ENCODE data around the gene ITPRIPL2.

The ITPRIPL2 gene

DNA sequence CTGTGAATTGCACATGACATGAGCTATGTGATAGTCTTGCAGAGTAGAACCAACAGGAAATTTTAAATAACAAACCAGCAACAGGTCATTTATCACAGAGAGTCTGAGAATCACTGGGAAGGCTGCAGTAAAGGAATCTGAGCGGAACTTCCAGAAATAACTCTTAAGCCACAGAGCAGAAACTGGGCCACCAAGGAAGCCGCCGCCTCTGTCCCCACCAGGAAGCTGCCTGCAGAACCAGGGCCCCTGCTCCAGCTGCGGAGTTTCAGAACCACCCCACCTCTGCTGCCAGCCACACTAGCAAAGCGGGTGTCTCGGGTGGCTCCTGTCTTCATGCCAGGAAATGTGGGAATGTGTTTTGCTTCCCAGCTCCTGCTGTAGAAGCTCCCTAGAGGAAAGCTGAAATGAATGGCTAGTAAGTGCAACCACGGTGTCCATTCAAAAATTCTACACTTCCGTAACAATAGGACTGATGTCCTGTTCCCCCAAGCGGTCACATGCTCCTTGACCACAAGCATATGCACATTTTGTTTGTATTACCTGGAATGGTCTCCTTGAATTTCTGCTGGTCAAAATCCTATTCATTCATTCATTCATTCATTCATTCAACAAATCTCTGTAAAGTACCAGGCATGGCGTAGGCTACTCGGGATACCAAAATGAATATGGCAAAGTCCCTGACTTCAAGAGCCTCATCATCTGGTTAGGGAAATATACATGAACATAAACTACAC, 7.7 kb upstream of the ITPRIPL2 start:
- WGBS (ENCODE audit: insufficient coverage) = 51% methylated on average over 6 of the region's 11 CpGs
- no peak for DNase-seq
- Histone ChIP-seq H3K4me3 (ENCODE audit: control insufficient read depth in 1 of 7, extremely low read depth in 1 of 7, insufficient read depth in 4 of 7, low read depth in 2 of 7, low read length in 6 of 7) (no peak overlapping the region), H3K9me3 (ENCODE audit: control extremely low read depth in 1 of 5, control insufficient read depth in 4 of 5, insufficient read depth in 2 of 5, low read depth in 1 of 5, low read length in 4 of 5) (no peaks in the 10 kb centered on the region), H3K27me3 (replicated peaks in 2 of 5; ENCODE audit: control insufficient read depth in 4 of 5, insufficient read depth in 5 of 5, low read length in 4 of 5) (no peaks in the 10 kb centered on the region), H3K27ac (ENCODE audit: insufficient read depth in 1 of 2, low read depth in 1 of 2, low read length in 2 of 2, poor library complexity in 1 of 2, severe bottlenecking in 2 of 2) (no peak overlapping the region), H3K4me1 (ENCODE audit: control extremely low read depth in 1 of 4, control insufficient read depth in 4 of 4, insufficient read depth in 4 of 4, low read length in 3 of 4) (peaks cover 0 to 38% (median 1%) of the 10 kb centered on the region in 4 experiments), H3K36me3 (ENCODE audit: control insufficient read depth in 4 of 4, insufficient read depth in 4 of 4, low read length in 3 of 4) (no peaks in the 10 kb centered on the region)
- POLR2A ChIA-PET = no interaction called here
- CTCF ChIA-PET = no interaction called here

DNA sequence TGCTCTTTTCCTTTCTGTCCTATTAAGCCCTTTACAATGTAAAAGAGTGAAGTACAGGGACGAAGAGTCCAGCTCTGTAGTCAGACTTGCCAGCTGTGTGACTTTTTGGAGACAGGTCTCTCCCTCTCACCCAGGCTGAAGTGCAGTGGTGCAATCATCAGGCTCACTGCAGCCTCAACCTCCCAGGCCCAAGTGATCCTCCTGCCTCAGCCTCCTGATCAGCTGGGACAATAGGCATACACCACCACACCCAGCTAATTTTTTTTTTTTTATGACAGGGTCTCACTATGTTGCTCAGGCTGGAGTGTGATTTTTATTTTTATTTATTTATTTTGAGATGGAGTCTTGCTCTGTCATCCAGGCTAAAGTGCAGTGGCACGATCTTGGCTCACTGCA, 7.1 kb upstream of the ITPRIPL2 start:
- H3K9me3 ChIP-seq (ENCODE audit: control extremely low read depth in 1 of 5, control insufficient read depth in 4 of 5, insufficient read depth in 2 of 5, low read depth in 1 of 5, low read length in 4 of 5) = no peaks in the 10 kb centered on the region
- no peaks in the 10 kb centered on the region for H3K27me3 ChIP-seq (replicated peaks in 2 of 5; ENCODE audit: control insufficient read depth in 4 of 5, insufficient read depth in 5 of 5, low read length in 4 of 5)
- no peak overlapping the region for H3K4me3 ChIP-seq (ENCODE audit: control insufficient read depth in 1 of 7, extremely low read depth in 1 of 7, insufficient read depth in 4 of 7, low read depth in 2 of 7, low read length in 6 of 7)
- H3K27ac ChIP-seq (ENCODE audit: insufficient read depth in 1 of 2, low read depth in 1 of 2, low read length in 2 of 2, poor library complexity in 1 of 2, severe bottlenecking in 2 of 2) = no peak overlapping the region
- CTCF ChIA-PET = interaction anchor here (1.2 kb wide), 1 partner anchor 74 kb away, joined by 4 read pairs; no protein-coding TSS in a partner anchor
- POLR2A ChIA-PET = no interaction called here
- peaks cover 0 to 38% (median 1%) of the 10 kb centered on the region in 4 experiments for H3K4me1 ChIP-seq (ENCODE audit: control extremely low read depth in 1 of 4, control insufficient read depth in 4 of 4, insufficient read depth in 4 of 4, low read length in 3 of 4)
- no peaks in the 10 kb centered on the region for H3K36me3 ChIP-seq (ENCODE audit: control insufficient read depth in 4 of 4, insufficient read depth in 4 of 4, low read length in 3 of 4)
- DNase-seq = no peak
- WGBS (ENCODE audit: insufficient coverage) = 92% methylated on average over 2 of the region's 2 CpGs

DNA sequence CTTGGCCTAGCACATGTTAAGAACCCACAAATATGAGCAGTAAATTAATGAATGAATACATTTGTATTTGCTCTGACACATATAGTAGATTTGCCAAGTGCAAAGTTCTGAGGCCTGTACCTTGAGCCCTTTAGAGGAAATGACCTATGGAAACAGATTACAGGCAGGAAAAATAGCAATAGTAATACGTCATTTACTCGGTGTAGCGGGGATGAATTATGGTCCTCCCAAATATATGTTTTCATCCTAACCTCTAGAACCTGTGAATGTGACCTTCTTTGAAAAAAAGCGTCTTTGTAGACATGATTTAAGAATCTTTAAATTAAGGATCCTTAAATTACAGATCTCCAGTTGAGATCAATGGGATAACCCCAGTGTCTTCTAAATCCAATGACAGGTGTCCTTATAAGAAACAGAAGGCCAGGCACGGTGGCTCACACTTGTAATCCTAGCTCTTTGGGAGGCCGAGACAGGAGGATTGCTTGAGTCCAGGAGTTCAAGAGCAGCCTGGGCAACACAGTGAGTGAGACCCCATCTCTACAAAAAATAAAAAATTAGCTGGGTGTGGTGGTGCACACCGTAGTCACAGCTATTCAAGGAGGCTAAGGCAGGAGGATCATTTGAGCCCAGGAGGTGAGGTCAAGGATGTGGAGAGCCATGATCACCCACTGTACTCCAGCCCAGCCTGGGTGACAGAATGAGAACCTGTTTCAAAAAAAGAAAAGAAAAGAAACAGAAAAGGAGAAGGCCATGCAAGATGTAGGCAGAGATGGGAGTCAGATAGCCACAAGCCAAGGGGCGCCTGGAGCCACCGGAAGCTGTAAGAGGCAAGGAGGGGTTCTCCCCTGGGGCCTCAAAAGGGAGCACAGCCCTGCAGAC, 5.1 kb upstream of the ITPRIPL2 start:
- Histone ChIP-seq H3K27ac (ENCODE audit: insufficient read depth in 1 of 2, low read depth in 1 of 2, low read length in 2 of 2, poor library complexity in 1 of 2, severe bottlenecking in 2 of 2) (no peak overlapping the region), H3K27me3 (replicated peaks in 2 of 5; ENCODE audit: control insufficient read depth in 4 of 5, insufficient read depth in 5 of 5, low read length in 4 of 5) (no peaks in the 10 kb centered on the region), H3K9me3 (ENCODE audit: control extremely low read depth in 1 of 5, control insufficient read depth in 4 of 5, insufficient read depth in 2 of 5, low read depth in 1 of 5, low read length in 4 of 5) (no peaks in the 10 kb centered on the region), H3K4me1 (ENCODE audit: control extremely low read depth in 1 of 4, control insufficient read depth in 4 of 4, insufficient read depth in 4 of 4, low read length in 3 of 4) (peaks cover 0 to 50% (median 5%) of the 10 kb centered on the region in 4 experiments), H3K4me3 (ENCODE audit: control insufficient read depth in 1 of 7, extremely low read depth in 1 of 7, insufficient read depth in 4 of 7, low read depth in 2 of 7, low read length in 6 of 7) (no peak overlapping the region), H3K36me3 (ENCODE audit: control insufficient read depth in 4 of 4, insufficient read depth in 4 of 4, low read length in 3 of 4) (no peaks in the 10 kb centered on the region)
- no peak for DNase-seq
- 87% methylated on average over 5 of the region's 9 CpGs for WGBS (ENCODE audit: insufficient coverage)
- CTCF ChIA-PET = interaction anchor here (1.1 to 1.4 kb wide), 3 partner anchors 8 to 30 kb away, joined by 3 to 5 read pairs (median 3); no protein-coding TSS in a partner anchor
- POLR2A ChIA-PET = no interaction called here

DNA sequence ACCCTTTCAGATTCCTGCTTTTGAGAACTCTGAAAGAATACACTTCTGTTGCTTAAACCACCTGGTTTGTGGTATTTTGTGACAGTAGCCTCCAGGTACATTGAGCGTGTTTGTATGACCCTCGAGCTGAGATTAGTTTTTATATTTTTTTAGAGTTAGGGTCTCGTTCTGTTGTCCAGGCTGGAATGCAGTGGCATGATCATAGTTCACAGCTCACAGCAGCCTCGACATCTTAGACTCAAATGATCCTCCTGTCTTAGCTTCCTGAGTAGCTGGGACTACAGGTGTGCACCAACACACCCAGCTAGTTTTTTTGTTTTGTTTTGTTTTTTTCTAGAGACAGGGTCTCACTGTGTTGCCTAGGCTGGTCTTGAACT, 4.5 kb upstream of the ITPRIPL2 start:
- H3K27me3 ChIP-seq (replicated peaks in 2 of 5; ENCODE audit: control insufficient read depth in 4 of 5, insufficient read depth in 5 of 5, low read length in 4 of 5) = no peaks in the 10 kb centered on the region
- 100% methylated on average over 2 of the region's 4 CpGs for WGBS (ENCODE audit: insufficient coverage)
- H3K36me3 ChIP-seq (ENCODE audit: control insufficient read depth in 4 of 4, insufficient read depth in 4 of 4, low read length in 3 of 4) = no peaks in the 10 kb centered on the region
- no peaks in the 10 kb centered on the region for H3K9me3 ChIP-seq (ENCODE audit: control extremely low read depth in 1 of 5, control insufficient read depth in 4 of 5, insufficient read depth in 2 of 5, low read depth in 1 of 5, low read length in 4 of 5)
- H3K4me3 ChIP-seq (ENCODE audit: control insufficient read depth in 1 of 7, extremely low read depth in 1 of 7, insufficient read depth in 4 of 7, low read depth in 2 of 7, low read length in 6 of 7) = no peak overlapping the region
- ChIA-PET CTCF (interaction anchor here (1.4 kb wide), 1 partner anchor 22 kb away, joined by 5 read pairs; no protein-coding TSS in a partner anchor), POLR2A (no interaction called here)
- H3K4me1 ChIP-seq (ENCODE audit: control extremely low read depth in 1 of 4, control insufficient read depth in 4 of 4, insufficient read depth in 4 of 4, low read length in 3 of 4) = peaks cover 0 to 51% (median 7%) of the 10 kb centered on the region in 4 experiments
- no peak overlapping the region for H3K27ac ChIP-seq (ENCODE audit: insufficient read depth in 1 of 2, low read depth in 1 of 2, low read length in 2 of 2, poor library complexity in 1 of 2, severe bottlenecking in 2 of 2)
- no peak for DNase-seq

- no peaks in the 10 kb centered on the region for H3K9me3 ChIP-seq (ENCODE audit: control extremely low read depth in 1 of 5, control insufficient read depth in 4 of 5, insufficient read depth in 2 of 5, low read depth in 1 of 5, low read length in 4 of 5)
- no peak for DNase-seq
- 94% methylated on average over 3 of the region's 4 CpGs for WGBS (ENCODE audit: insufficient coverage)
- no peak overlapping the region for H3K4me3 ChIP-seq (ENCODE audit: control insufficient read depth in 1 of 7, extremely low read depth in 1 of 7, insufficient read depth in 4 of 7, low read depth in 2 of 7, low read length in 6 of 7)
- POLR2A ChIA-PET = no interaction called here
- H3K27ac ChIP-seq (ENCODE audit: insufficient read depth in 1 of 2, low read depth in 1 of 2, low read length in 2 of 2, poor library complexity in 1 of 2, severe bottlenecking in 2 of 2) = no peak overlapping the region
- H3K4me1 ChIP-seq (ENCODE audit: control extremely low read depth in 1 of 4, control insufficient read depth in 4 of 4, insufficient read depth in 4 of 4, low read length in 3 of 4) = peaks cover 0 to 62% (median 13%) of the 10 kb centered on the region in 4 experiments
- H3K36me3 ChIP-seq (ENCODE audit: control insufficient read depth in 4 of 4, insufficient read depth in 4 of 4, low read length in 3 of 4) = peaks cover 0 to 2% (median 0%) of the 10 kb centered on the region in 4 experiments
- H3K27me3 ChIP-seq (replicated peaks in 2 of 5; ENCODE audit: control insufficient read depth in 4 of 5, insufficient read depth in 5 of 5, low read length in 4 of 5) = no peaks in the 10 kb centered on the region
- CTCF ChIA-PET = interaction anchor here (0.8 to 1.4 kb wide), 2 partner anchors 22 to 23 kb away, joined by 3 to 5 read pairs; no protein-coding TSS in a partner anchor
Measured at GRCh38 chr16:19110537-19111360, 3.0 kb upstream of the ITPRIPL2 start.

GRCh38 chr16:19112099-19112407, 1.7 kb upstream of the ITPRIPL2 start:
- Histone ChIP-seq H3K27ac (ENCODE audit: insufficient read depth in 1 of 2, low read depth in 1 of 2, low read length in 2 of 2, poor library complexity in 1 of 2, severe bottlenecking in 2 of 2) (no peak overlapping the region), H3K27me3 (replicated peaks in 2 of 5; ENCODE audit: control insufficient read depth in 4 of 5, insufficient read depth in 5 of 5, low read length in 4 of 5) (no peaks in the 10 kb centered on the region), H3K4me3 (ENCODE audit: control insufficient read depth in 1 of 7, extremely low read depth in 1 of 7, insufficient read depth in 4 of 7, low read depth in 2 of 7, low read length in 6 of 7) (no peak overlapping the region), H3K9me3 (ENCODE audit: control extremely low read depth in 1 of 5, control insufficient read depth in 4 of 5, insufficient read depth in 2 of 5, low read depth in 1 of 5, low read length in 4 of 5) (no peaks in the 10 kb centered on the region), H3K36me3 (ENCODE audit: control insufficient read depth in 4 of 4, insufficient read depth in 4 of 4, low read length in 3 of 4) (peaks cover 0 to 2% (median 0%) of the 10 kb centered on the region in 4 experiments), H3K4me1 (ENCODE audit: control extremely low read depth in 1 of 4, control insufficient read depth in 4 of 4, insufficient read depth in 4 of 4, low read length in 3 of 4) (peaks cover 2 to 69% (median 21%) of the 10 kb centered on the region in 4 experiments)
- POLR2A ChIA-PET = no interaction called here
- DNase-seq = no peak
- WGBS (ENCODE audit: insufficient coverage) = no CpG with 5 or more reads among the region's 2 CpGs
- CTCF ChIA-PET = interaction anchor here (1.0 to 2.5 kb wide), 2 partner anchors 26 to 67 kb away, joined by 3 to 9 read pairs; no protein-coding TSS in a partner anchor

All from common myeloid progenitor, CD34-positive (primary cell).